HepG2 (cell line): ENCODE results near the gene MITF. TPM values are rescaled to one million over a fixed set of nuclear protein-coding genes. Genes with fewer than 3 reads are reported as not detected.

ENCODE experiments used
- ATAC-seq: fragments of 200-7000 bp; cut with Tn5 transposase; 3 replicates; pipeline ENCODE4 v1.9.1; 2020; ENCODE audit warnings: mild to moderate bottlenecking, moderate library complexity
- BruUV-seq: library from RNA; stranded (reverse); fragments of 400-500 nt; replicated peaks from 2 replicates; lab custom pipeline; 2021; lab: Mats Ljungman, UMichigan
- CTCF ChIA-PET: fragments of 300-600 bp; formaldehyde crosslinking; extraction: SDS; loops from one replicate; lab custom pipeline; 2021; ENCODE audit warnings: low total read pairs, inconsistent platforms, low intra/inter-chr PET ratio; lab: Yijun Ruan, JAX
- POLR2A ChIA-PET: fragments of 350-600 bp; sonication (Branson Sonifier 250); formaldehyde crosslinking; loops from one replicate; lab custom pipeline; 2020; ENCODE audit warnings: antibody characterized with exemption, inconsistent platforms; lab: Yijun Ruan, JAX
- DNase-seq: peaks from one replicate; pipeline ENCODE4 v3.0.0-alpha.2; 2015; ENCODE audit warnings: low spot score
- FAIRE-seq: peaks from 3 replicates; lab custom pipeline; 2011; peaks lifted over from hg19 to GRCh38; lab: Jason Lieb, UNC
- H2AFZ ChIP-seq: one replicate; pipeline ENCODE4 v1.6.1; 2011; ENCODE audit warnings: low read length, inconsistent platforms
- H3K27ac ChIP-seq: fragments of 300-600 bp; 3 replicates; pipeline ENCODE4 v1.8.0; 2011; ENCODE audit warnings: mixed run types, mild to moderate bottlenecking, mixed read lengths, low read length, inconsistent platforms; ENCODE audit not compliant: insufficient read depth; ENCODE audit errors: extremely low read length
- H3K27me3 ChIP-seq, 2 experiments: fragments of 200-600 bp in 1 of 2; 2 replicates in 1 of 2; 3 replicates in 1 of 2; pipeline versions ENCODE4 v1.6.0 to v1.8.0; 2011; ENCODE audit warnings: low read length in 2 of 2, mild to moderate bottlenecking in 2 of 2, moderate library complexity in 2 of 2, inconsistent platforms in 1 of 2; ENCODE audit not compliant: insufficient read depth in 2 of 2, control insufficient read depth in 1 of 2
- H3K36me3 ChIP-seq, 2 experiments: fragments of 200-600 bp in 1 of 2; replicated peaks in 1 of 2; 2 replicates in 1 of 2; 3 replicates in 1 of 2; pipeline versions ENCODE4 v1.5.1 to v1.8.0; 2011; ENCODE audit warnings: low read length in 2 of 2, inconsistent platforms in 1 of 2; ENCODE audit not compliant: insufficient read depth in 2 of 2, control insufficient read depth in 1 of 2
- H3K4me1 ChIP-seq: 2 replicates; pipeline ENCODE4 v1.5.1; 2012; ENCODE audit warnings: low read length, inconsistent platforms; ENCODE audit not compliant: insufficient read depth
- H3K4me2 ChIP-seq: 2 replicates; pipeline ENCODE4 v1.6.0; 2011; ENCODE audit warnings: low read depth, low read length, inconsistent platforms
- H3K4me3 ChIP-seq, 3 experiments: fragments of 200-600 bp in 1 of 3; sonication (generic), shearing (Covaris generic) in 1 of 3; replicated peaks in 1 of 3; 2 replicates each; pipeline ENCODE4 v1.5.1; 2011 to 2016; ENCODE audit warnings: low read length in 3 of 3, inconsistent platforms in 2 of 3, low read depth in 2 of 3, mild to moderate bottlenecking in 2 of 3, control low read depth in 1 of 3, mixed read lengths in 1 of 3; ENCODE audit not compliant: insufficient read depth in 1 of 3
- H3K79me2 ChIP-seq: one replicate; pipeline ENCODE4 v1.6.1; 2011; ENCODE audit warnings: low read length, inconsistent platforms; ENCODE audit not compliant: insufficient read depth
- H3K9ac ChIP-seq: 2 replicates; pipeline ENCODE4 v1.6.0; 2011; ENCODE audit warnings: mild to moderate bottlenecking, low read depth, low read length, inconsistent platforms; ENCODE audit not compliant: insufficient read depth
- H3K9me3 ChIP-seq: 2 replicates; pipeline ENCODE4 v1.5.1; 2012; ENCODE audit warnings: mild to moderate bottlenecking, low read length
- H4K20me1 ChIP-seq: 2 replicates; pipeline ENCODE4 v1.6.0; 2011; ENCODE audit warnings: inconsistent platforms, mild to moderate bottlenecking, low read length, moderate library complexity; ENCODE audit not compliant: insufficient read depth
- GTF3A ChIP-seq: sonication (generic); formaldehyde crosslinking; conservative IDR thresholded peaks from 2 replicates; pipeline ENCODE4 v1.4.0; 2020; ENCODE audit warnings: mild to moderate bottlenecking, missing genetic modification reagents
- HNF1A ChIP-seq, 2 experiments: sonication (generic) in 1 of 2; formaldehyde crosslinking in 1 of 2; IDR thresholded peaks; 2 replicates each; pipeline versions ENCODE4 v1.4.0 to v1.6.1; 2016 to 2020; ENCODE audit warnings: borderline replicate concordance in 1 of 2, low read depth in 1 of 2, mild to moderate bottlenecking in 1 of 2, missing genetic modification reagents in 1 of 2
- KDM6A ChIP-seq: IDR thresholded peaks from 2 replicates; pipeline ENCODE4 v1.6.1; 2016; ENCODE audit warnings: low read depth
- MXD4 ChIP-seq: IDR thresholded peaks from 2 replicates; pipeline ENCODE4 v1.6.1; 2016; ENCODE audit warnings: mild to moderate bottlenecking, missing biosample characterization, missing genetic modification reagents
- TCF7L2 ChIP-seq: IDR thresholded peaks from 2 replicates; pipeline ENCODE4 v1.6.1; 2011; ENCODE audit warnings: mild to moderate bottlenecking, low read depth, low read length, moderate library complexity
- TSC22D2 ChIP-seq: sonication (generic); formaldehyde crosslinking; IDR thresholded peaks from 2 replicates; pipeline ENCODE4 v1.5.1; 2020; ENCODE audit warnings: missing genetic modification reagents, mild to moderate bottlenecking, borderline replicate concordance
- ZBTB26 ChIP-seq: IDR thresholded peaks from 2 replicates; pipeline ENCODE4 v1.6.1; 2016; ENCODE audit warnings: missing compliant biosample characterization, missing genetic modification reagents, borderline replicate concordance
- ZBTB34 ChIP-seq: sonication (generic); formaldehyde crosslinking; IDR thresholded peaks from 2 replicates; pipeline ENCODE4 v1.8.0; 2022; ENCODE audit warnings: mild to moderate bottlenecking, missing genetic modification reagents
- ZFP37 ChIP-seq: sonication (generic); formaldehyde crosslinking; IDR thresholded peaks from 2 replicates; pipeline ENCODE4 v1.4.0; 2020; ENCODE audit warnings: missing genetic modification reagents, borderline replicate concordance
- ZNF121 ChIP-seq: sonication (generic); formaldehyde crosslinking; IDR thresholded peaks from 2 replicates; pipeline ENCODE4 v1.5.0; 2020; ENCODE audit warnings: mild to moderate bottlenecking, missing genetic modification reagents
- ZNF143 ChIP-seq: sonication (generic); formaldehyde crosslinking; IDR thresholded peaks from 2 replicates; pipeline ENCODE4 v1.4.0; 2020; ENCODE audit warnings: missing genetic modification reagents
- ZNF235 ChIP-seq: sonication (generic); formaldehyde crosslinking; IDR thresholded peaks from 2 replicates; pipeline ENCODE4 v1.8.1; 2023; ENCODE audit warnings: mild to moderate bottlenecking, missing genetic modification reagents, borderline replicate concordance
- ZNF510 ChIP-seq: sonication (generic); formaldehyde crosslinking; IDR thresholded peaks from 2 replicates; pipeline ENCODE4 v1.4.0; 2020; ENCODE audit warnings: low read depth, mild to moderate bottlenecking, missing genetic modification reagents
- ZNF605 ChIP-seq: sonication (generic); formaldehyde crosslinking; IDR thresholded peaks from 2 replicates; pipeline ENCODE4 v1.8.0; 2022; ENCODE audit warnings: mild to moderate bottlenecking, missing genetic modification reagents
- ZNF660 ChIP-seq: sonication (generic); formaldehyde crosslinking; IDR thresholded peaks from 2 replicates; pipeline ENCODE4 v1.5.1; 2020; ENCODE audit warnings: mild to moderate bottlenecking, low read depth, missing genetic modification reagents, borderline replicate concordance
- ZNF790 ChIP-seq: sonication (generic); formaldehyde crosslinking; IDR thresholded peaks from 2 replicates; pipeline ENCODE4 v1.8.0; 2022; ENCODE audit warnings: missing genetic modification reagents, mild to moderate bottlenecking, borderline replicate concordance
- WGBS: methylation state at CpG from one replicate; pipeline ENCODE4 v1.1.6; 2017; ENCODE audit warnings: low lambda C conversion rate; 5-methylcytosine and 5-hydroxymethylcytosine counted together
- in situ Hi-C: cut with HindIII; loops from 2 replicates; pipeline ENCODE4 v1.10.0; 2017; ENCODE audit warnings: low pct_unique_long_range_greater_than_20kb; ENCODE audit not compliant: extremely low pct_ligation_motif_present
- intact Hi-C: fragments of 100-400 bp; cut with micrococcal nuclease; formaldehyde crosslinking; loops from one replicate; pipeline ENCODE4 v1.10.0; 2022; ENCODE audit not compliant: unreplicated experiment
- polyA plus RNA-seq, 8 experiments: library from polyadenylated mRNA; depleted of rRNA in 3 of 8; stranded (reverse) in 7 of 8; unstranded in 1 of 8; fragments of >200 nt; fragmentation: Illumina TruSeq in 4 of 8; extraction: Trizol in 4 of 8; gene quantifications; 2 replicates each; pipeline versions ENCODE4 v1.2.1 to v1.2.3, GENCODE V29; 2011 to 2016; ENCODE audit warnings: low read depth in 4 of 8, missing spikeins in 1 of 8, mixed read lengths in 1 of 8; ENCODE audit not compliant: insufficient read depth in 1 of 8
- total RNA-seq, 5 experiments: library from RNA; depleted of rRNA; stranded (reverse); fragments of >200 nt; fragmentation: Illumina TruSeq; extraction: Trizol; gene quantifications; 2 replicates each; pipeline ENCODE4 v1.2.3, GENCODE V29; 2016; ENCODE audit warnings: low read depth in 1 of 5

The MITF gene
- total and polyA plus RNA-seq, 2 of the 13 experiments (the other 11 are each of a cell fraction or from before 2014, with no cell fraction given), result 0.12 to 0.38 TPM

- Histone ChIP-seq H2AFZ (no peak overlapping the region), H3K4me2 (no peak overlapping the region), H3K4me1 (no peaks in the 10 kb centered on the region), H3K27ac (no peak overlapping the region), H3K36me3 (no peaks in the 10 kb centered on the region), H3K9ac (no peak overlapping the region), H3K9me3 (no peaks in the 10 kb centered on the region), H3K27me3 (no peaks in the 10 kb centered on the region), H3K79me2 (no peaks in the 10 kb centered on the region), H3K4me3 (no peak overlapping the region)
- in situ Hi-C loops, result no loop called here
- ATAC-seq (no peak), FAIRE-seq (no peak), DNase-seq (no peak)
- ChIA-PET POLR2A (no interaction called here), CTCF (no interaction called here)
- whole genome bisulfite sequencing, result 50% methylated on average over 2 of the region's 2 CpGs
- BruUV-seq, result no TSS peak
- TF ChIP-seq ZNF605 (CRISPR knock-in tag) (no peak), ZNF121 (no peak), ZNF143 (no peak), MXD4 (no peak), ZBTB34 (no peak), GTF3A (no peak), HNF1A (IDR thresholded peaks at IDR 0.05; ENCODE audit: low read depth) (no peak), HNF1A (CRISPR knock-in tag; IDR thresholded peaks at IDR 0.05; ENCODE audit: borderline replicate concordance) (no peak), TCF7L2 (no peak), KDM6A (CRISPR knock-in tag) (no peak), TSC22D2 (CRISPR knock-in tag) (no peak), ZNF790 (CRISPR knock-in tag) (no peak), ZNF660 (CRISPR knock-in tag) (no peak), ZBTB26 (CRISPR knock-in tag) (no peak), ZFP37 (CRISPR knock-in tag) (no peak), ZNF510 (CRISPR knock-in tag) (no peak), ZNF235 (CRISPR knock-in tag) (no peak)
- TF ChIP-seq, all 625 proteins: peak for 0
- no peaks in the 10 kb centered on the region for H4K20me1 ChIP-seq
- intact Hi-C loops, result no loop called here
These were observed 191.3 kb downstream of the MITF start for GRCh38 chr3:69930564-69930963.
